Liver (tissue), 9 donors: ENCODE measurements around the gene TBCCD1. TPM values are rescaled to one million over a fixed set of nuclear protein-coding genes. Genes with fewer than 3 reads are reported as not detected.
A peak's percentile ranks its signal among the peaks of the same experiment; 100 is the strongest.

Source experiments
- DNase-seq: peaks from one replicate; pipeline ENCODE4 v3.0.0-alpha.2; 2017; ENCODE audit warnings: low spot score
- H3K27ac ChIP-seq, 2 donors: one replicate each; pipeline ENCODE4 v1.7.0; 2013; ENCODE audit warnings: inconsistent platforms in 2 of 2, low read length in 2 of 2, control low read depth in 1 of 2, low read depth in 1 of 2, mild to moderate bottlenecking in 1 of 2
- H3K27me3 ChIP-seq, 4 donors: one replicate each; pipeline versions ENCODE4 v1.6.1 to v1.7.0; 2013; ENCODE audit warnings: low read length in 3 of 4, inconsistent platforms in 1 of 4, mild to moderate bottlenecking in 1 of 4, moderate library complexity in 1 of 4; ENCODE audit not compliant: control insufficient read depth in 4 of 4, insufficient read depth in 4 of 4
- H3K36me3 ChIP-seq, 4 donors: one replicate each; pipeline versions ENCODE4 v1.6.1 to v1.7.0; 2013; ENCODE audit warnings: low read length in 3 of 4, mild to moderate bottlenecking in 3 of 4, low read depth in 1 of 4, moderate library complexity in 1 of 4; ENCODE audit not compliant: control insufficient read depth in 4 of 4, insufficient read depth in 3 of 4
- H3K4me1 ChIP-seq, 4 donors: one replicate each; pipeline versions ENCODE4 v1.6.1 to v1.7.0; 2013; ENCODE audit warnings: low read length in 3 of 4, mild to moderate bottlenecking in 3 of 4, moderate library complexity in 1 of 4; ENCODE audit not compliant: control insufficient read depth in 4 of 4, insufficient read depth in 4 of 4
- H3K4me3 ChIP-seq, 3 donors: one replicate each; pipeline versions ENCODE4 v1.6.1 to v1.7.0; 2013; ENCODE audit warnings: low read length in 3 of 3, control low read depth in 1 of 3, low read depth in 1 of 3, mild to moderate bottlenecking in 1 of 3
- H3K9ac ChIP-seq, 2 donors: one replicate each; pipeline ENCODE4 v1.7.0; 2013; ENCODE audit warnings: low read length in 2 of 2, mild to moderate bottlenecking in 2 of 2, moderate library complexity in 2 of 2, control low read depth in 1 of 2, low read depth in 1 of 2
- H3K9me3 ChIP-seq, 4 donors: one replicate each; pipeline versions ENCODE4 v1.6.1 to v1.7.0; 2013; ENCODE audit warnings: low read length in 3 of 4; ENCODE audit not compliant: control insufficient read depth in 4 of 4
- EGR1 ChIP-seq, 2 donors: IDR thresholded peaks; 2 replicates each; pipeline ENCODE4 v1.6.1; 2016 to 2018; ENCODE audit warnings: antibody characterized with exemption in 2 of 2, low read depth in 2 of 2
- FOXA1 ChIP-seq: IDR thresholded peaks from 2 replicates; pipeline ENCODE4 v1.6.1; 2016; ENCODE audit warnings: antibody characterized with exemption
- FOXA2 ChIP-seq: IDR thresholded peaks from 2 replicates; pipeline ENCODE4 v1.6.1; 2016; ENCODE audit warnings: antibody characterized with exemption
- GABPA ChIP-seq, 2 donors: IDR thresholded peaks in 1 of 2; conservative IDR thresholded peaks in 1 of 2; 2 replicates each; pipeline ENCODE4 v1.6.1; 2016; ENCODE audit warnings: antibody characterized with exemption in 2 of 2, mild to moderate bottlenecking in 1 of 2, moderate library complexity in 1 of 2
- HNF4A ChIP-seq, 2 donors: conservative IDR thresholded peaks; 2 replicates each; pipeline ENCODE4 v1.6.1; 2016; ENCODE audit warnings: antibody characterized with exemption in 2 of 2, mild to moderate bottlenecking in 2 of 2
- HNF4G ChIP-seq: IDR thresholded peaks from 2 replicates; pipeline ENCODE4 v1.6.1; 2016; ENCODE audit warnings: antibody characterized with exemption
- JUND ChIP-seq, 2 donors: IDR thresholded peaks; 2 replicates each; pipeline ENCODE4 v1.6.1; 2016; ENCODE audit warnings: antibody characterized with exemption in 2 of 2
- NR2F2 ChIP-seq: IDR thresholded peaks from 2 replicates; pipeline ENCODE4 v1.6.1; 2016; ENCODE audit warnings: antibody characterized with exemption
- RAD21 ChIP-seq, 2 donors: IDR thresholded peaks; 2 replicates each; pipeline ENCODE4 v1.6.1; 2016; ENCODE audit warnings: antibody characterized with exemption in 2 of 2, mild to moderate bottlenecking in 2 of 2
- RXRA ChIP-seq, 2 donors: IDR thresholded peaks; 2 replicates each; pipeline ENCODE4 v1.6.1; 2017 to 2018; ENCODE audit warnings: antibody characterized with exemption in 2 of 2, mild to moderate bottlenecking in 1 of 2
- SP1 ChIP-seq: IDR thresholded peaks from 2 replicates; pipeline ENCODE4 v1.6.1; 2018; ENCODE audit warnings: antibody characterized with exemption, mild to moderate bottlenecking
- TAF1 ChIP-seq: conservative IDR thresholded peaks from 2 replicates; pipeline ENCODE4 v1.6.1; 2016; ENCODE audit warnings: antibody characterized with exemption, mild to moderate bottlenecking
- YY1 ChIP-seq: IDR thresholded peaks from 2 replicates; pipeline ENCODE4 v1.6.1; 2016; ENCODE audit warnings: antibody characterized with exemption, mild to moderate bottlenecking
- WGBS: extraction: QIAGEN DNeasy Blood & Tissue Kit; methylation state at CpG from one replicate; pipeline ENCODE4 v1.1.7; 2013; 5-methylcytosine and 5-hydroxymethylcytosine counted together
- polyA plus RNA-seq, 2 donors: library from polyadenylated mRNA; stranded (reverse) in 1 of 2; unstranded in 1 of 2; fragments of 200-250 nt in 1 of 2; fragments of >200 nt in 1 of 2; fragmentation: Nextera tagmentation in 1 of 2; extraction: Ambion mirVana in 1 of 2; gene quantifications; one replicate each; pipeline versions ENCODE4 v1.2.1 to v1.2.3, GENCODE V29; 2013 to 2015
- total RNA-seq, 2 donors: library from RNA; depleted of rRNA; stranded (reverse); fragments of >200 nt; gene quantifications; one replicate each; pipeline ENCODE4 v1.2.3, GENCODE V29; 2014
- TF ChIP-seq, protein P1 (sequence below): fragments of 150-350 bp; IDR thresholded peaks from 2 replicates; pipeline ENCODE4 v1.5.1; 2017; ENCODE audit warnings: improper control_type of control experiment, low read depth, low read length; ENCODE audit not compliant: missing input control
- TF ChIP-seq, protein P2 (sequence below): IDR thresholded peaks from 2 replicates; pipeline ENCODE4 v1.6.1; 2016; ENCODE audit warnings: antibody characterized with exemption
- TF ChIP-seq, protein P3 (sequence below): IDR thresholded peaks from 2 replicates; pipeline ENCODE4 v1.6.1; 2016; ENCODE audit warnings: antibody characterized with exemption, mild to moderate bottlenecking
- TF ChIP-seq, protein P4 (sequence below): IDR thresholded peaks from 2 replicates; pipeline ENCODE4 v1.6.1; 2016; ENCODE audit warnings: antibody characterized with exemption
- TF ChIP-seq, protein P5 (sequence below): IDR thresholded peaks from 2 replicates; pipeline ENCODE4 v1.6.1; 2016; ENCODE audit warnings: antibody characterized with exemption
- donor health status: healthy.
- donor health status: healthy.
- donor health status: healthy.
- donor health status: healthy.
- donor health status: healthy.

The TBCCD1 gene
- total and polyA plus RNA-seq, 4 donors = 4.9 to 16.2 (median 10.6) TPM

DNA sequence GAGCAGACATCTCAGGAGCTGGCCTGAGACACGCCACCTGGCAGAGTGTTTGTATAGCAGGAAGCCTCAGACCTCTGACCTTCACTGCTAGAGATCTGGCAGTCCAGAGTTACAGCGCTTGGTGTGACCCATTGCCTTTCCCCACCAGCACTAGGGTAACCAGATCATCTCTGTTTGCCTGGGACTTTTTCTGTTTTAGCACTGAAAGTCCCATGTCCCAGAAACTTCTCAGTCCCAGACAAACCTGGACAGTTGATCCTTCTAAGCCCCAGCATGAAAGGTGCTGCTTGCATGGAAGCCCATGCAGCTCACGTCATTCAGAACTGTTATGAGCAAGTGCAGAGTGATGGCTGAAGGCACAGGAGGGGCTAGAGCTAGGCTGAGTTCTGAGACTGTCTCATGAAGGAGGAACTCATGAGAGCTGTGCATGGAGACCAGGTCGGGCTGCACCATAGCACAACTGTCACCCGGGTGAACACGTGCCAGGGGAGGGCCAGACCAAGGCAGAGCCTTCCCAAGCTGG is 27.5 kb upstream of the TBCCD1 start:
- no peak for DNase-seq
- peak overlapping the region; percentile 7 to 37 for H3K9ac ChIP-seq
- no peak overlapping the region for H3K4me3 ChIP-seq
- peaks cover 14 to 62% (median 45%) of the 10 kb centered on the region in 4 donors for H3K4me1 ChIP-seq
- WGBS = 39% methylated on average over 6 of the region's 6 CpGs
- no peaks in the 10 kb centered on the region for H3K9me3 ChIP-seq
- TF ChIP-seq, protein P1, sequence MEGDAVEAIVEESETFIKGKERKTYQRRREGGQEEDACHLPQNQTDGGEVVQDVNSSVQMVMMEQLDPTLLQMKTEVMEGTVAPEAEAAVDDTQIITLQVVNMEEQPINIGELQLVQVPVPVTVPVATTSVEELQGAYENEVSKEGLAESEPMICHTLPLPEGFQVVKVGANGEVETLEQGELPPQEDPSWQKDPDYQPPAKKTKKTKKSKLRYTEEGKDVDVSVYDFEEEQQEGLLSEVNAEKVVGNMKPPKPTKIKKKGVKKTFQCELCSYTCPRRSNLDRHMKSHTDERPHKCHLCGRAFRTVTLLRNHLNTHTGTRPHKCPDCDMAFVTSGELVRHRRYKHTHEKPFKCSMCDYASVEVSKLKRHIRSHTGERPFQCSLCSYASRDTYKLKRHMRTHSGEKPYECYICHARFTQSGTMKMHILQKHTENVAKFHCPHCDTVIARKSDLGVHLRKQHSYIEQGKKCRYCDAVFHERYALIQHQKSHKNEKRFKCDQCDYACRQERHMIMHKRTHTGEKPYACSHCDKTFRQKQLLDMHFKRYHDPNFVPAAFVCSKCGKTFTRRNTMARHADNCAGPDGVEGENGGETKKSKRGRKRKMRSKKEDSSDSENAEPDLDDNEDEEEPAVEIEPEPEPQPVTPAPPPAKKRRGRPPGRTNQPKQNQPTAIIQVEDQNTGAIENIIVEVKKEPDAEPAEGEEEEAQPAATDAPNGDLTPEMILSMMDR = no peak
- no peak for TF ChIP-seq FOXA1
- TF ChIP-seq HNF4G = no peak
- TF ChIP-seq HNF4A (conservative IDR thresholded peaks at IDR 0.05) = peak; percentile 55 to 62
- TF ChIP-seq RXRA (IDR thresholded peaks at IDR 0.05) = peak in 1 of 2 donors; percentile 46
- no peak for TF ChIP-seq NR2F2
- TF ChIP-seq, protein P2, sequence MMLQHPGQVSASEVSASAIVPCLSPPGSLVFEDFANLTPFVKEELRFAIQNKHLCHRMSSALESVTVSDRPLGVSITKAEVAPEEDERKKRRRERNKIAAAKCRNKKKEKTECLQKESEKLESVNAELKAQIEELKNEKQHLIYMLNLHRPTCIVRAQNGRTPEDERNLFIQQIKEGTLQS = no peak
- peak; percentile 12 for TF ChIP-seq FOXA2
- TF ChIP-seq, protein P3, sequence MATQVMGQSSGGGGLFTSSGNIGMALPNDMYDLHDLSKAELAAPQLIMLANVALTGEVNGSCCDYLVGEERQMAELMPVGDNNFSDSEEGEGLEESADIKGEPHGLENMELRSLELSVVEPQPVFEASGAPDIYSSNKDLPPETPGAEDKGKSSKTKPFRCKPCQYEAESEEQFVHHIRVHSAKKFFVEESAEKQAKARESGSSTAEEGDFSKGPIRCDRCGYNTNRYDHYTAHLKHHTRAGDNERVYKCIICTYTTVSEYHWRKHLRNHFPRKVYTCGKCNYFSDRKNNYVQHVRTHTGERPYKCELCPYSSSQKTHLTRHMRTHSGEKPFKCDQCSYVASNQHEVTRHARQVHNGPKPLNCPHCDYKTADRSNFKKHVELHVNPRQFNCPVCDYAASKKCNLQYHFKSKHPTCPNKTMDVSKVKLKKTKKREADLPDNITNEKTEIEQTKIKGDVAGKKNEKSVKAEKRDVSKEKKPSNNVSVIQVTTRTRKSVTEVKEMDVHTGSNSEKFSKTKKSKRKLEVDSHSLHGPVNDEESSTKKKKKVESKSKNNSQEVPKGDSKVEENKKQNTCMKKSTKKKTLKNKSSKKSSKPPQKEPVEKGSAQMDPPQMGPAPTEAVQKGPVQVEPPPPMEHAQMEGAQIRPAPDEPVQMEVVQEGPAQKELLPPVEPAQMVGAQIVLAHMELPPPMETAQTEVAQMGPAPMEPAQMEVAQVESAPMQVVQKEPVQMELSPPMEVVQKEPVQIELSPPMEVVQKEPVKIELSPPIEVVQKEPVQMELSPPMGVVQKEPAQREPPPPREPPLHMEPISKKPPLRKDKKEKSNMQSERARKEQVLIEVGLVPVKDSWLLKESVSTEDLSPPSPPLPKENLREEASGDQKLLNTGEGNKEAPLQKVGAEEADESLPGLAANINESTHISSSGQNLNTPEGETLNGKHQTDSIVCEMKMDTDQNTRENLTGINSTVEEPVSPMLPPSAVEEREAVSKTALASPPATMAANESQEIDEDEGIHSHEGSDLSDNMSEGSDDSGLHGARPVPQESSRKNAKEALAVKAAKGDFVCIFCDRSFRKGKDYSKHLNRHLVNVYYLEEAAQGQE = peak; percentile 6
- no peak for TF ChIP-seq EGR1 (IDR thresholded peaks at IDR 0.05; ENCODE audit: low read depth in 2 of 2)
- peak; percentile 15 for TF ChIP-seq YY1
- TF ChIP-seq, protein P4, sequence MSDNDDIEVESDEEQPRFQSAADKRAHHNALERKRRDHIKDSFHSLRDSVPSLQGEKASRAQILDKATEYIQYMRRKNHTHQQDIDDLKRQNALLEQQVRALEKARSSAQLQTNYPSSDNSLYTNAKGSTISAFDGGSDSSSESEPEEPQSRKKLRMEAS = no peak
- TF ChIP-seq SP1 = peak; percentile 24
- TF ChIP-seq RAD21 (IDR thresholded peaks at IDR 0.05) = peak in 1 of 2 donors; percentile 5
- TF ChIP-seq TAF1 = no peak
- no peak for TF ChIP-seq JUND (IDR thresholded peaks at IDR 0.05)
- no peak for TF ChIP-seq GABPA (IDR thresholded peaks at IDR 0.05 in 1 of 2, conservative IDR thresholded peaks at IDR 0.05 in 1 of 2)
- TF ChIP-seq, protein P5, sequence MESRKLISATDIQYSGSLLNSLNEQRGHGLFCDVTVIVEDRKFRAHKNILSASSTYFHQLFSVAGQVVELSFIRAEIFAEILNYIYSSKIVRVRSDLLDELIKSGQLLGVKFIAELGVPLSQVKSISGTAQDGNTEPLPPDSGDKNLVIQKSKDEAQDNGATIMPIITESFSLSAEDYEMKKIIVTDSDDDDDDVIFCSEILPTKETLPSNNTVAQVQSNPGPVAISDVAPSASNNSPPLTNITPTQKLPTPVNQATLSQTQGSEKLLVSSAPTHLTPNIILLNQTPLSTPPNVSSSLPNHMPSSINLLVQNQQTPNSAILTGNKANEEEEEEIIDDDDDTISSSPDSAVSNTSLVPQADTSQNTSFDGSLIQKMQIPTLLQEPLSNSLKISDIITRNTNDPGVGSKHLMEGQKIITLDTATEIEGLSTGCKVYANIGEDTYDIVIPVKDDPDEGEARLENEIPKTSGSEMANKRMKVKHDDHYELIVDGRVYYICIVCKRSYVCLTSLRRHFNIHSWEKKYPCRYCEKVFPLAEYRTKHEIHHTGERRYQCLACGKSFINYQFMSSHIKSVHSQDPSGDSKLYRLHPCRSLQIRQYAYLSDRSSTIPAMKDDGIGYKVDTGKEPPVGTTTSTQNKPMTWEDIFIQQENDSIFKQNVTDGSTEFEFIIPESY = no peak
- no peaks in the 10 kb centered on the region for H3K36me3 ChIP-seq
- peak overlapping the region; percentile 57 to 69 for H3K27ac ChIP-seq
- no peaks in the 10 kb centered on the region for H3K27me3 ChIP-seq
